Left forelimb (tissue), 1 donor: ENCODE data around the gene STC2.
"Not testable (repeated sequence)": the region's sequence is repeated elsewhere in the genome, so short reads cannot be mapped to it uniquely, and the experiment has no call there.

Experiments
- DNase-seq: peaks from one replicate; pipeline ENCODE4 v3.0.0-alpha.2; 2018; ENCODE audit warnings: low spot score

The STC2 gene

GRCh38 chr5:173296737-173297676 lies 31.2 kb downstream of the STC2 start:
- DNase-seq = no peak

GRCh38 chr5:173295796-173296195 lies 32.4 kb downstream of the STC2 start:
- DNase-seq = no peak

- no peak for DNase-seq
Observed at GRCh38 chr5:173294673-173295320, 33.4 kb downstream of the STC2 start.

- peak; percentile 87 for DNase-seq
Observed at GRCh38 chr5:173293817-173294672, 34.2 kb downstream of the STC2 start.

GRCh38 chr5:173291722-173292658 lies 36.2 kb downstream of the STC2 start:
- no peak for DNase-seq

GRCh38 chr5:173290477-173291131 lies 37.6 kb downstream of the STC2 start:
- DNase-seq = no peak

- DNase-seq = no peak
Observed at GRCh38 chr5:173289372-173289771, 38.8 kb downstream of the STC2 start.

GRCh38 chr5:173288632-173289031 lies 39.6 kb downstream of the STC2 start:
- DNase-seq = no peak

GRCh38 chr5:173287086-173287485 lies 41.1 kb downstream of the STC2 start:
- no peak for DNase-seq

- DNase-seq = not testable (repeated sequence)
Observed at GRCh38 chr5:173284343-173284958, 43.8 kb downstream of the STC2 start.

GRCh38 chr5:173283318-173284288 lies 44.6 kb downstream of the STC2 start:
- DNase-seq = no peak

- DNase-seq = no peak
Observed at GRCh38 chr5:173282916-173283315, 45.3 kb downstream of the STC2 start.

- no peak for DNase-seq
Observed at GRCh38 chr5:173281910-173282309, 46.3 kb downstream of the STC2 start.

- DNase-seq = no peak
Observed at GRCh38 chr5:173279166-173279565, 49.0 kb downstream of the STC2 start.

- no peak for DNase-seq
Observed at GRCh38 chr5:173278641-173279040, 49.6 kb downstream of the STC2 start.

GRCh38 chr5:173278172-173278571 lies 50.0 kb downstream of the STC2 start:
- no peak for DNase-seq

- no peak for DNase-seq
Observed at GRCh38 chr5:173274771-173275170, 53.4 kb downstream of the STC2 start.

- no peak for DNase-seq
Observed at GRCh38 chr5:173271419-173271818, 56.8 kb downstream of the STC2 start.
